Keratinocyte (primary cell): Measurements from ENCODE around the gene ADAMTSL3. TPM values are rescaled to one million over a fixed set of nuclear protein-coding genes. Genes with fewer than 3 reads are reported as not detected.

Experiments used
- DNase-seq: peaks from one replicate; pipeline ENCODE4 v3.0.0-alpha.2; 2011; ENCODE audit warnings: low read depth, missing footprints, low spot score
- FAIRE-seq: peaks from 2 replicates; lab custom pipeline; 2011; peaks lifted over from hg19 to GRCh38; lab: Jason Lieb, UNC
- H2AFZ ChIP-seq: 2 replicates; pipeline ENCODE4 v1.6.0; 2012; ENCODE audit warnings: low read length, control low read depth, inconsistent platforms; ENCODE audit not compliant: control insufficient read depth
- H3K27ac ChIP-seq: 2 replicates; pipeline ENCODE4 v1.5.1; 2011; ENCODE audit warnings: low read length; ENCODE audit not compliant: control insufficient read depth, insufficient read depth
- H3K27me3 ChIP-seq: 3 replicates; pipeline ENCODE4 v1.6.0; 2011; ENCODE audit warnings: low read length; ENCODE audit not compliant: control insufficient read depth, insufficient read depth; ENCODE audit errors: extremely low read depth
- H3K36me3 ChIP-seq, 2 experiments: 2 replicates in 1 of 2; 3 replicates in 1 of 2; pipeline ENCODE4 v1.5.1; 2011; ENCODE audit warnings: low read length in 2 of 2, mild to moderate bottlenecking in 1 of 2; ENCODE audit not compliant: control insufficient read depth in 2 of 2, insufficient read depth in 2 of 2; ENCODE audit errors: extremely low read depth in 1 of 2
- H3K4me1 ChIP-seq: 3 replicates; pipeline ENCODE4 v1.5.1; 2011; ENCODE audit warnings: low read length; ENCODE audit not compliant: control insufficient read depth, insufficient read depth; ENCODE audit errors: extremely low read depth
- H3K4me2 ChIP-seq: 3 replicates; pipeline ENCODE4 v1.6.0; 2011; ENCODE audit warnings: low read depth, low read length; ENCODE audit not compliant: control insufficient read depth, insufficient read depth; ENCODE audit errors: extremely low read depth
- H3K4me3 ChIP-seq, 3 experiments: fragments of 200-600 bp in 1 of 3; sonication (generic) in 1 of 3; 2 replicates in 2 of 3; 3 replicates in 1 of 3; pipeline ENCODE4 v1.5.1; 2011 to 2016; ENCODE audit warnings: low read length in 3 of 3, mild to moderate bottlenecking in 3 of 3, control low read depth in 2 of 3, inconsistent platforms in 1 of 3, low read depth in 1 of 3, mixed read lengths in 1 of 3, mixed run types in 1 of 3, moderate library complexity in 1 of 3; ENCODE audit not compliant: control insufficient read depth in 2 of 3, insufficient read depth in 2 of 3; ENCODE audit errors: extremely low read depth in 1 of 3
- H3K79me2 ChIP-seq: 2 replicates; pipeline ENCODE4 v1.6.0; 2012; ENCODE audit warnings: low read length; ENCODE audit not compliant: control insufficient read depth, insufficient read depth
- H3K9ac ChIP-seq: 3 replicates; pipeline ENCODE4 v1.6.0; 2011; ENCODE audit warnings: low read length; ENCODE audit not compliant: control insufficient read depth, insufficient read depth; ENCODE audit errors: extremely low read depth
- H3K9me1 ChIP-seq: 3 replicates; pipeline ENCODE4 v1.6.0; 2011; ENCODE audit warnings: low read length; ENCODE audit not compliant: control insufficient read depth, insufficient read depth; ENCODE audit errors: extremely low read depth
- H3K9me3 ChIP-seq: 2 replicates; pipeline ENCODE4 v1.5.1; 2012; ENCODE audit warnings: low read depth, low read length; ENCODE audit not compliant: control insufficient read depth
- H4K20me1 ChIP-seq: 3 replicates; pipeline ENCODE4 v1.6.0; 2011; ENCODE audit warnings: low read length; ENCODE audit not compliant: control insufficient read depth, insufficient read depth; ENCODE audit errors: extremely low read depth
- EZH2 ChIP-seq: IDR thresholded peaks from one replicate; pipeline ENCODE4 v1.6.1; 2012; ENCODE audit warnings: inconsistent platforms, mild to moderate bottlenecking, low read length, moderate library complexity
- dilution Hi-C: fragments of 300-500 bp; cut with MboI; formaldehyde crosslinking; loops from one replicate; pipeline ENCODE4 v1.7.0; 2020; ENCODE audit warnings: low sequenced_read_pairs; ENCODE audit not compliant: extremely low pct_ligation_motif_present
- polyA plus RNA-seq, 5 experiments: library from polyadenylated mRNA; depleted of rRNA in 3 of 5; stranded (reverse) in 3 of 5; stranded (forward) in 1 of 5; unstranded in 1 of 5; fragments of >200 nt; gene quantifications; 1 replicate in 1 of 5; 2 replicates in 3 of 5; 3 replicates in 1 of 5; pipeline versions ENCODE4 v1.2.1 to v1.2.3, GENCODE V29; 2011 to 2012; ENCODE audit warnings: missing spikeins in 2 of 5, low read depth in 1 of 5, low replicate concordance in 1 of 5
- TF ChIP-seq, protein P1 (sequence below), 3 experiments: IDR thresholded peaks in 1 of 3; conservative IDR thresholded peaks in 1 of 3; optimal IDR thresholded peaks in 1 of 3; 2 replicates in 2 of 3; 3 replicates in 1 of 3; pipeline versions ENCODE3 to v1.5.1; 2011; ENCODE audit warnings: low read length in 3 of 3, mild to moderate bottlenecking in 3 of 3, moderate library complexity in 2 of 3, control low read depth in 1 of 3, inconsistent platforms in 1 of 3; ENCODE audit not compliant: insufficient read depth in 2 of 3; ENCODE audit errors: extremely low read depth in 1 of 3

ADAMTSL3 gene
- polyA plus RNA-seq, 1 donor (not counting 4 experiments of a cell fraction or from before 2014, with no cell fraction given), result 0.01 TPM

DNA sequence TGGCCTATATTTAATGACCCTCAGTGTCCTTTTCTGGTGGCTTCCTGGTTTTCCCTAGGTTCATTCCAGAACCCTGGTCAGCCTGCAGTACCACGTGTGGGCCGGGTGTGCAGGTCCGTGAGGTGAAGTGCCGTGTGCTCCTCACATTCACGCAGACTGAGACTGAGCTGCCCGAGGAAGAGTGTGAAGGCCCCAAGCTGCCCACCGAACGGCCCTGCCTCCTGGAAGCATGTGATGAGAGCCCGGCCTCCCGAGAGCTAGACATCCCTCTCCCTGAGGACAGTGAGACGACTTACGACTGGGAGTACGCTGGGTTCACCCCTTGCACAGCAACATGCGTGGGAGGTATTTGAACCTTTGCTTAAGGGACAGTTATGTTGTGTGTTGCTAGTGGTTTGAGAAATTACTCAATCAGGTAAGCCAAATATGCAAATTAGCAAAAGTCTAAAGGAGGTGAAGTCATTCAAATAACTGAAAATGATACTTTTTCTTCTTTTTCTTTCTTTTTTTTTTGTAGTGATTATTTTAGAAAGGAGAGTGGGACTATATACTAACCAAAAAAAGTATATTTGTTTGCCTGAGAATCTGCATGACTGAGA, 259.2 kb downstream of the ADAMTSL3 start:
- Histone ChIP-seq H3K9me3 (no peaks in the 10 kb centered on the region), H3K36me3 (no peaks in the 10 kb centered on the region), H3K27me3 (no peaks in the 10 kb centered on the region), H3K79me2 (no peaks in the 10 kb centered on the region), H3K4me1 (no peaks in the 10 kb centered on the region), H3K9ac (no peak overlapping the region), H2AFZ (no peak overlapping the region), H3K4me2 (no peak overlapping the region), H3K9me1 (no peaks in the 10 kb centered on the region), H4K20me1 (no peaks in the 10 kb centered on the region), H3K27ac (no peak overlapping the region), H3K4me3 (no peak overlapping the region)
- FAIRE-seq, result no peak
- DNase-seq, result no peak
- TF ChIP-seq, protein P1, sequence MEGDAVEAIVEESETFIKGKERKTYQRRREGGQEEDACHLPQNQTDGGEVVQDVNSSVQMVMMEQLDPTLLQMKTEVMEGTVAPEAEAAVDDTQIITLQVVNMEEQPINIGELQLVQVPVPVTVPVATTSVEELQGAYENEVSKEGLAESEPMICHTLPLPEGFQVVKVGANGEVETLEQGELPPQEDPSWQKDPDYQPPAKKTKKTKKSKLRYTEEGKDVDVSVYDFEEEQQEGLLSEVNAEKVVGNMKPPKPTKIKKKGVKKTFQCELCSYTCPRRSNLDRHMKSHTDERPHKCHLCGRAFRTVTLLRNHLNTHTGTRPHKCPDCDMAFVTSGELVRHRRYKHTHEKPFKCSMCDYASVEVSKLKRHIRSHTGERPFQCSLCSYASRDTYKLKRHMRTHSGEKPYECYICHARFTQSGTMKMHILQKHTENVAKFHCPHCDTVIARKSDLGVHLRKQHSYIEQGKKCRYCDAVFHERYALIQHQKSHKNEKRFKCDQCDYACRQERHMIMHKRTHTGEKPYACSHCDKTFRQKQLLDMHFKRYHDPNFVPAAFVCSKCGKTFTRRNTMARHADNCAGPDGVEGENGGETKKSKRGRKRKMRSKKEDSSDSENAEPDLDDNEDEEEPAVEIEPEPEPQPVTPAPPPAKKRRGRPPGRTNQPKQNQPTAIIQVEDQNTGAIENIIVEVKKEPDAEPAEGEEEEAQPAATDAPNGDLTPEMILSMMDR (optimal IDR thresholded peaks at IDR 0.05 in 1 of 3, IDR thresholded peaks at IDR 0.05 in 1 of 3, conservative IDR thresholded peaks at IDR 0.05 in 1 of 3; ENCODE audit: extremely low read depth in 1 of 3, insufficient read depth in 2 of 3, low read length in 3 of 3), result no peak
- TF ChIP-seq EZH2, result no peak
- dilution Hi-C loops, result no loop called here

DNA sequence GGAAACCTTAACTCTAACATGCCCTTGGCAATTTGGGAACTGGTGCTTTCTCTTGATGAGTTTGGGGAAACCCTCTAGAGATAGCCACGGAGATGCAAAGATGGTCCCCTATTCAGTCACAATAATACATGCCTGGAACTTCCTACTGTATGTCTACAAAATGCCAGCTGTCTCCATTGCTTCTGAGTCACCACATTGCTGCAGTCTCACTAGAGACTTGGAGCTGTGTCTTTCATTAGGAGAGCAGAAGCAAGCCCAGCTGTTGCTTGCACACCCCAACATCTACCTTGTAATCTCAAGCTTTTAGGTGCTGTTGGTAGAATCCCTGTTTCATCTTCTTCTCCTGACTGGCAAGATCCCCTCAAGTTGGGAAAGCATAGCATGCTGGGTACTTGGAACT, 261.0 kb downstream of the ADAMTSL3 start:
- H3K4me1 ChIP-seq, result peaks cover 6% of the 10 kb centered on the region
- no peaks in the 10 kb centered on the region for H3K79me2 ChIP-seq
- FAIRE-seq (no peak), DNase-seq (no peak)
- no peaks in the 10 kb centered on the region for H3K36me3 ChIP-seq
- no peaks in the 10 kb centered on the region for H4K20me1 ChIP-seq
- no peaks in the 10 kb centered on the region for H3K9me1 ChIP-seq
- dilution Hi-C loops, result no loop called here
- no peak overlapping the region for H2AFZ ChIP-seq
- no peak overlapping the region for H3K9ac ChIP-seq
- TF ChIP-seq, protein P1 (optimal IDR thresholded peaks at IDR 0.05 in 1 of 3, IDR thresholded peaks at IDR 0.05 in 1 of 3, conservative IDR thresholded peaks at IDR 0.05 in 1 of 3; ENCODE audit: extremely low read depth in 1 of 3, insufficient read depth in 2 of 3, low read length in 3 of 3), result no peak
- TF ChIP-seq EZH2, result no peak
- no peak overlapping the region for H3K4me2 ChIP-seq
- no peak overlapping the region for H3K4me3 ChIP-seq
- H3K27me3 ChIP-seq, result no peaks in the 10 kb centered on the region
- H3K27ac ChIP-seq, result no peak overlapping the region
- H3K9me3 ChIP-seq, result no peaks in the 10 kb centered on the region
